HFFc6 (cell line): Measurements from ENCODE around the gene HCAR3. TPM values are rescaled to one million over a fixed set of nuclear protein-coding genes. Genes with fewer than 3 reads are reported as not detected.
"Not testable (repeated sequence)": the region's sequence is repeated elsewhere in the genome, so short reads cannot be mapped to it uniquely, and the experiment has no call there.

Source experiments
- DNase-seq: peaks from one replicate; pipeline ENCODE4 v3.0.0-alpha.2; 2018
- H3K27ac Mint-ChIP-seq: 2 replicates; pipeline ENCODE4 v1.8.0; 2020; ENCODE audit warnings: mild to moderate bottlenecking, mixed read lengths
- H3K27me3 Mint-ChIP-seq: 2 replicates; pipeline ENCODE4 v1.8.0; 2021; ENCODE audit warnings: mild to moderate bottlenecking, moderate library complexity, mixed read lengths; ENCODE audit not compliant: insufficient read depth
- H3K36me3 Mint-ChIP-seq: 2 replicates; pipeline ENCODE4 v1.8.0; 2021; ENCODE audit warnings: low read depth, mixed read lengths
- H3K4me1 Mint-ChIP-seq: 2 replicates; pipeline ENCODE4 v1.8.0; 2020; ENCODE audit warnings: low read depth, mixed read lengths
- H3K4me3 Mint-ChIP-seq: 2 replicates; pipeline ENCODE4 v1.8.0; 2020; ENCODE audit warnings: mild to moderate bottlenecking, moderate library complexity, mixed read lengths
- H3K9me3 Mint-ChIP-seq: 2 replicates; pipeline ENCODE4 v1.8.0; 2020; ENCODE audit warnings: mild to moderate bottlenecking, mixed read lengths
- CTCF ChIP-seq: fragments of 200-600 bp; sonication (generic); IDR thresholded peaks from 2 replicates; pipeline ENCODE4 v1.5.0; 2021; ENCODE audit warnings: antibody characterized with exemption, mild to moderate bottlenecking
- total RNA-seq, 6 experiments: library from RNA; stranded (reverse); fragmentation: NEBNext Ultra II Directional; extraction: Animal tissue kit (Norgen Biotek cat#: 25700); gene quantifications; 2 replicates in 1 of 6; 3 replicates in 5 of 6; pipeline ENCODE4 v1.2.3, GENCODE V29; 2021

HCAR3 gene
- total RNA-seq, 6 experiments from 2014 or later, result not detected

GRCh38 chr12:122703841-122704240 is 12.8 kb downstream of the HCAR3 start:
- H3K4me3 Mint-ChIP-seq, H3K9me3 Mint-ChIP-seq, DNase-seq, H3K36me3 Mint-ChIP-seq, H3K27me3 Mint-ChIP-seq, H3K27ac Mint-ChIP-seq: not testable (repeated sequence)
- peaks cover 13% of the 10 kb centered on the region for H3K4me1 Mint-ChIP-seq

- H3K4me1 Mint-ChIP-seq, result peaks cover 13% of the 10 kb centered on the region
- H3K36me3 Mint-ChIP-seq, H3K27ac Mint-ChIP-seq, H3K9me3 Mint-ChIP-seq, H3K4me3 Mint-ChIP-seq, H3K27me3 Mint-ChIP-seq, DNase-seq: not testable (repeated sequence)
Observed at GRCh38 chr12:122702890-122703611, 13.6 kb downstream of the HCAR3 start, which contains the start of gene HCAR2. TSS of gene HCAR2 (minus strand) at chr12:122703357. CDS start at chr12:122703283, 74 bp downstream.

- H3K27ac Mint-ChIP-seq, H3K4me3 Mint-ChIP-seq, H3K9me3 Mint-ChIP-seq, DNase-seq, H3K36me3 Mint-ChIP-seq, H3K27me3 Mint-ChIP-seq: not testable (repeated sequence)
- peaks cover 13% of the 10 kb centered on the region for H3K4me1 Mint-ChIP-seq
Observed at GRCh38 chr12:122701481-122701880, 15.1 kb downstream of the HCAR3 start.

- not testable (repeated sequence) for DNase-seq, H3K36me3 Mint-ChIP-seq, H3K9me3 Mint-ChIP-seq, H3K4me3 Mint-ChIP-seq, H3K27ac Mint-ChIP-seq, H3K27me3 Mint-ChIP-seq
- H3K4me1 Mint-ChIP-seq, result peaks cover 13% of the 10 kb centered on the region
Observed at GRCh38 chr12:122700038-122700710, 16.4 kb downstream of the HCAR3 start.

GRCh38 chr12:122696922-122697321 is 19.7 kb downstream of the HCAR3 start:
- H3K4me1 Mint-ChIP-seq, result peaks cover 11% of the 10 kb centered on the region

GRCh38 chr12:122691566-122691965 is 25.0 kb downstream of the HCAR3 start:
- no peaks in the 10 kb centered on the region for H3K36me3 Mint-ChIP-seq
- H3K4me1 Mint-ChIP-seq, result no peaks in the 10 kb centered on the region
- H3K27ac Mint-ChIP-seq, result no peak overlapping the region
- H3K9me3 Mint-ChIP-seq, result no peaks in the 10 kb centered on the region
- TF ChIP-seq CTCF, result no peak
- DNase-seq, result no peak
- H3K4me3 Mint-ChIP-seq, result no peak overlapping the region
- H3K27me3 Mint-ChIP-seq, result no peaks in the 10 kb centered on the region

More at GRCh38 chr12:122696922-122697321, 19.7 kb downstream of the HCAR3 start:
- H3K9me3 Mint-ChIP-seq, H3K36me3 Mint-ChIP-seq, H3K27ac Mint-ChIP-seq, H3K4me3 Mint-ChIP-seq, DNase-seq, H3K27me3 Mint-ChIP-seq: not testable (repeated sequence)

GRCh38 chr12:122688291-122688690 is 28.3 kb downstream of the HCAR3 start:
- Mint-ChIP-seq H3K4me1 (no peaks in the 10 kb centered on the region), H3K9me3 (no peaks in the 10 kb centered on the region), H3K36me3 (no peaks in the 10 kb centered on the region), H3K27me3 (no peaks in the 10 kb centered on the region; the same call in 1 of the 2 replicates), H3K27ac (no peak overlapping the region), H3K4me3 (no peak overlapping the region)
- no peak for TF ChIP-seq CTCF
- DNase-seq, result no peak

- Mint-ChIP-seq H3K4me1 (no peaks in the 10 kb centered on the region), H3K9me3 (no peaks in the 10 kb centered on the region), H3K4me3 (no peak overlapping the region), H3K36me3 (no peaks in the 10 kb centered on the region), H3K27me3 (no peaks in the 10 kb centered on the region; the same call in 1 of the 2 replicates), H3K27ac (no peak overlapping the region)
- no peak for TF ChIP-seq CTCF
- DNase-seq, result no peak
Observed at GRCh38 chr12:122687086-122687485, 29.5 kb downstream of the HCAR3 start.
